GM21786 (cell line): ENCODE data around the gene HSD3B1.
"Not testable (repeated sequence)": the region's sequence is repeated elsewhere in the genome, so short reads cannot be mapped to it uniquely, and the experiment has no call there.

Experiments
- ATAC-seq: cut with Tn5 transposase; IDR thresholded peaks from one replicate; pipeline ENCODE4 v1.9.1; 2021; ENCODE audit not compliant: unreplicated experiment

The HSD3B1 gene

DNA sequence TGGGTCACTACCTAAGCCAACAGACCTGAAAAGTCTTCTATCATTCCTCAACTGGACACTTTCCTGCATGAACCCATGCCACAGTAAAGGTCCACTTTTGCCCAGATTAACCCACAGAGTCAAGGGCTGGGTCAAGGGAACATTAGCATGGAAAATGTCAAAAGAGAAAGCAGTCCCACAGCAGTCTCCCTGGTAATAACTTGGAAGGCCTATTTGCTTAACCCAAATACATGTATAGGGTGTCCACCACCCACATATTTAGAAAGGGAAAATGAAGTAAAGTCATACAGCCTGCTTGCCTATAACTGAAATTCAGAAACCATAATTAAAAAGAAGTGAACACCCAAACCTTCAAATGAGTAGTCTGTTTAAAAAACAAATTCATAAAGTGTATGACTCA is 16.1 kb upstream of the HSD3B1 start:
- ATAC-seq, result no peak

GRCh38 chr1:119492763-119493162 is 14.2 kb upstream of the HSD3B1 start:
- ATAC-seq, result no peak

GRCh38 chr1:119504831-119505230 is 2.2 kb upstream of the HSD3B1 start:
- no peak for ATAC-seq

DNA sequence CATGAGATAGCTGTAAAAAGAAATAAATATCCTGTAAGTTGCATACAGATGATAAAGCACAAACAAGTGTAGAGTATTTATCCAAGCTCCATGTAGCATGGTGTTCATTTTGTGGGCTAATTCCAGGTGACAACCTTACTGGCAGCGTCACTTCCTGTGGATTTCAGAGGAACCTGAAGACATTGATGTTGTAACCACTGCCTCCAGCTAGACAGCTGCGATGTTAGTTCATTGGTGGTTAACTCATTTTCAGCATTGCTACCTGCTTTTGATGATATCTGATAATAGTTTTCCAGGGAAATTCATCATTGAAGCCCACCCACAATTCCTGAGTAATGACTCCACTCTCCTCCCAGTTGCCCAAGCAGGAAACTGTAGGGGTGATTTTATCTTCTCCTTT is 3.0 kb downstream of the HSD3B1 start:
- ATAC-seq, result no peak

DNA sequence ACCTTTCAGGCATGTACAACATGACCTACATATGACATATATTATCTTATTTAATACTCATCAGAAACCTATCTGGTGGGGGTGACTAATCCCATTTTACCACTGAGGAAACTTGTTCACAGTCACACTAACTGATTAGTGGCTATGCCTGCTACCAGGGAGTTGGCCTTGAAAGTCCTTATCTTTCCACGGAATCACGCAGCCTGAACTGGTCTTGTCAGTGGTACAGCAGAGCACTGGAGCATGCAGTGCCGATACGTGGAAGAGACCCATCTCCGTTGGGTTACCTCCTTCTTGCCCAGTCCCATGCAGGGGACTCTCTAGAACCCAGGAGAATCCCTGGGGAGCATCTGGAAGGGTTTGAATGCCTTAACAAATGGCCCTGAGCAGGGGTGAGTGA is 8.2 kb downstream of the HSD3B1 start:
- ATAC-seq, result no peak

DNA sequence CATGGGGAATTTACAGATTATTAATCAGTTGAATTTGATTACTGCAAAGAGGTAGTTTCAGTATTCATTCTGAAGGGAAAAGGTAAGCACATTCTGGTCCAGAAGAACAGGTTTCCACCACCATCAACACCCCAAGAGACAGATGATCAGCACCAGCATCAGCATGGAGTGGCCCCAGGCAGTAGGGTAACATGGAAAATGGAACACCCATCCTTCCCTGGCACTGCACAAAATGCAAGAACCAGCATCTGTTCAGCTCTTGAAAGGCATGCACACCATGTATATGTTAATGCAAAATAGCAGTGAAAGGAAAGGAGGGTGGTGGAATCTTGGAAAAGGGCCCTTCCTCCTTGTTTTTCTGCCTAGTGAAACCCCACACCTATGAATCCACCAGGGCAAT is 9.2 kb downstream of the HSD3B1 start:
- no peak for ATAC-seq

DNA sequence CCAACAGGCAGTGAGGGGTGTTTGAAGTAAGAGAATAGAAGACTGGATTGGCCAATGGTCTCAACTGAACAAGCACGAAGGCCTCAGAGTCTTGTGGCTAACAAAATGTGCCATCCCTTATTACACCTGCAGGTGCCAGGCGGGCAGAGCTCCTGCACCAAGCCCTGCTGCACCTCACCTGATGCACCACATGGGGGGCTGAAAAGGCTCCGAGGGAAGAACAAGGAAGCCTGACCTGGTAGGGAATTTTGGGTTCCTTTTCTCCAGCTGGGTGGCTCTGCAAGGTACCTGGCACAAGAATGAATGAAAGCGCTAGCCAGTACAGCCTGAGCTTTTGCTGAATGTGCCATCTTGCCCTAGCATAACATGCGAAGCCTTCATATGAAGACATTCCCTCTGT is 9.7 kb downstream of the HSD3B1 start:
- ATAC-seq, result no peak

GRCh38 chr1:119517667-119518066 is 10.7 kb downstream of the HSD3B1 start:
- ATAC-seq, result not testable (repeated sequence)

DNA sequence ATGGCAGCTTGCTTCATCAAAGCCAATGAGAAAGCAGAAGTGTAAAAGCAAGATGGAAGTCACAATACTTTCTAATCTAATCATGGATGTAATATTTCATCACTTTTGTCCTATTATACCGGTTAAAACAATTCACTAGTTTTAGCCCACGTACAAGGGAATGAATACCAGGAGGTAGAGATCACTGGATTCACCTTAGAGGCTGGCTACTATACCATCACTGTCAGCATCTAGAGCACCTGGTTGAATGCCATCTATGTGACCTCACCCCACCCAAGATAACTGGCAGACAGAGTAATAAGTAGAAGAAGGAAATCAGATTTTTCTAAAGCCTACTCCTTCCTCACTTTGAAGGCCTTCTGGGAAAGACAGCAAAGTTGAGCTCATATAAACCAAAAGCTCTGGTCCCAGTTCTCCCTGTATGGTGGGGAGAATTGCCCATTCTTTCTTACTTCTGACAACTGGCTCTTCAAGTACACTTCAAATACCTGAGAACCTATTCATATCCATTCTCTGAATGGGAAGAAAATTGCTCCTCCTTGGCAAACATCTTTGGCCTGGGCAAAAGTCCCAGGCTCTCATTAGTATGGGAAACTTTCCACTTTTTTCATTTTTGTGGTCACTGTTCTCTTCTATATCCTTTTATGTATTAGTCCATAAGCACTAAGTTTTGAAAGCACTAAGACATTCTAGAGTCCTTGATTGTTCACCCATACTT is 24.8 kb downstream of the HSD3B1 start:
- ATAC-seq, result no peak

GRCh38 chr1:119532324-119532910 is 25.4 kb downstream of the HSD3B1 start:
- no peak for ATAC-seq

- ATAC-seq, result no peak
Measured at GRCh38 chr1:119535381-119535780, 28.4 kb downstream of the HSD3B1 start.

DNA sequence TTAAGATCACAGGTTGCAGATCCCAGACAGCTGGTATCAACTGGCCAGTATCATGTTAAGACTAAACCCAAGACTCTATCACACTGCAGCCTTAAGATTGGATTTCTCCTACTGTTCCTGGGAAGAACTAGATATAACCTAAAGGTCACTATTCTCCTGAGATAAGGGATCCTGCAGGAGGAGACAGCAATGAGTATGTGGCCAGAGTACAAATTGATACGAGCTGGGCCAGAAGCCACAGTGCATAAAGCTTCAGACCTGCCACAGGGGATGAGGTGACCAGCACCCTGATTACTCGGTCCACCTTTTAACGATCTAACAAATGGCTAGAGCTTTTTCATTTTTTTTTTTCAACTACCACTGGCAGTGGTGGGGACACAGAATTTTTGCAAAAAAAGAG is 31.0 kb downstream of the HSD3B1 start:
- ATAC-seq, result no peak

DNA sequence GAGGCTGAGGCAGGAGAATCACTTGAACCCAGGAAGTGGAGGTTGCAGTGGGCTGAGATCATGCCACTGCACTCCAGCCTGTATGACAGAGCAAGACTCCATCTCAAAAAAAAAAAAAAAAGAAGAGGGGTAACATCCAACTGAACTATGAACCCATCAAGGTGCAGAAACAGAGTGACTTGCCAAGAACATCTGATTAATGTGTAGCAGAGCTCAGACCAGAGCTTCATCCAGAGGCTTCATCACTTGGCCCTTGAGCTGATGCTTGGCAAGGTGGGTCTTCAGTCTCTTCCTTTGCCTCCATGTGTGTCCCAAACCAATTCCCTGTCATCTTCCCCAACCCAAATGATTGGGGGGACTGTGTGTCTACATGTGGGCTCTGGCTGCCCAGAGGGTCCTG is 32.6 kb downstream of the HSD3B1 start:
- no peak for ATAC-seq

DNA sequence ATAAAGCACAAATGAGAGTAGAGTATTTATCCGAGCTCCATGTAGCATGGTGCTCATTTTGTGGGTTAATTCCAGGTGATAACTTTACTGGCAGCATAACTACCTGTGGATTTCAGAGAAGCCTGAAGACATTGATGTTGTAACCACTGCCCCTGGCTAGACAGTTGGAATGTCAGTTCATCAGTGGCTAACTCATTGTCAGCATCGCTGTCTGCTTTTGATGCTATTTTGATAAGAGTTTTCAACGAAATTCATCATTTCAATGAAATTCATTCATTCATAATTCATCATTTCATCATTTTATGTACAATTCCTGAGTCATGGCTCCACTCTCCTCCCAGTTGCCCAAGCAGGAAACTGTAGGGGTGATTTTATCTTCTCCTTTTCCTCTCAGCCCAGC is 34.4 kb downstream of the HSD3B1 start:
- no peak for ATAC-seq

DNA sequence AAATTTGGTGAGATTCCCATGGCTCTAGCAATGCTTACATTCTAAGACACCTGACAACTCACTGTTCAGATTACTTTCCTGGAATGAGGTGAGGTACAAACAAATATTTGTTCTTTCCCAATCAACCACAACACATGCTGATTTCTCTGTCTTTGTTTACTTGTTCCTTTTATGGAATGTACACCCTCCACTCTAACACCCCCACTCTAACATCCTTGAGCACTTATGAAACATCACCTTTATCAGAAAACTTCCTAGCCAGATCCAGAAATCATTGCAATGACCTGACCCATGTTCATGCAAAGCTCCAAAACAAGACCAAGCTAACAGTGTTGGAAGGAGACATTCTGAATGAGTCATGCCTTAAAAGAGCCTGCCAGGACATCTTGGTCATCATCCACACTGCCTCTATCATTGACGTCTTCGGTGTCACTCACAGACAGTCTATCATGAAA is 35.5 kb downstream of the HSD3B1 start:
- ATAC-seq, result no peak

DNA sequence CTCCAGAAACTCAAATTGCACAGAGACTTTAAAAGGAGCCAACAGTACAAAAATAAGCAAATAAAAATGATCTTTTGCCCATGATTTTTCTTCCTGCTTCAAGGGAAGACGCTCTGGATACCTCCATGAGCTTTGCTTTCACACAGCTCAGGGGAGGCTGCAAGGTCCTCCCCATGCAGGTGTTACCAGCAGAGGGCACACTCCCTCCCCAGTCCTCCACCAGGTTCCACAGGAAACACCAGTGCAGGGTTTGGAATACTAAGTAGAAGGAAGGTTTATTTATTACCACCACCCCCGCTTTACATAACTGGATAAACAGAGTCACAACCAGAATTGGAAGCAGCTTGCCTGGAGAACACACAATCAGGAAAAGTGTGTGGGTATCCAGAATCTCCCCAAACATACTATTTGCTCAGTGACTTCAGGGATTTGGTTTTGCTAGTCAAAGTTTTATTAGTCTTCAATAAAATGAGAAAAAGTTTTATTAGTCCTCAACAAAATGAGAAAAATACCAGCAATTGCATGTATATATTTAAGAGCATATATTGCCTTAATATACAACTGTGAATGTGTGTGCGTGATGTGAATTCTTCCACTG is 37.3 kb downstream of the HSD3B1 start:
- ATAC-seq, result no peak

GRCh38 chr1:119546641-119547040 is 39.6 kb downstream of the HSD3B1 start:
- ATAC-seq, result no peak

GRCh38 chr1:119547306-119547705 is 40.3 kb downstream of the HSD3B1 start:
- ATAC-seq, result no peak

- ATAC-seq, result no peak
Measured at GRCh38 chr1:119547805-119548204, 40.8 kb downstream of the HSD3B1 start.

DNA sequence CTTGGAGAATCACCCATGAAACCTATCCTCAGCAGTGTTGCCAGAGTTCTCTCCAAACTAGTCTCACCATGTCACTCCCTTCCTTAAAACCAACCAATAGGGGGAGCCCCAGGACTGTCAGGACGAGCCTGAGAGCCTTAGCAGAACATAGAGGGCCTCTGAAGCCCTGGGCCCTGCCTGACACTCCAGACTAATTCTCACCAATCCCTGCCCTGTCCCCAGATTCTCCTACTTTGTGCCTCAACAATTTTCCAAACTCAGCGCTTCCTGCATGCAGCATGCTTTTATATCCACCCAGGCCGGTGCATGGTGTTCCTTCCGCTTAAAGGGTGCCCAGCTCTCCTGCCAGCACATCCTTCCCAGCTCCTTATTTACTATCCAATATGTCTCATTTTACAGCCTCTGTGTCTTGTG is 42.7 kb downstream of the HSD3B1 start:
- ATAC-seq, result peak; percentile 71

DNA sequence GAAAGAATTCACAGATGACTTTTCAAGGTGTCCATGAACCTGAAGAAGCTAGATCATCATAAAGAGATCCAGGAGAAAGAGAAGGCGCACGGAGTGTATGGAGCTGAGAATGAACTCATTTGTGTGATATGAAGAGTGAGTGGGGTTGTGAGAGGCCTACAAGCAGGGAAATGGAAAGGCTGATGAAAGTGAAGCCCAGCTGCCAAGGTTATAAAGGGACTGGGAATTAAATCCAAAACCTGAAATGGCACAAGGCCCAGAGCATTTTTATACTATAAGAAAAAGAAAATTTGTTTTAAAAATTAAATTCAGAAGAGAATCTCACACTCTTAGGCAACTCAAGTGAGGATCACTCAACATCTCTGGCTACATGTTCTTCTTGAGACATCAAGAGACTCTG is 43.4 kb downstream of the HSD3B1 start:
- no peak for ATAC-seq

DNA sequence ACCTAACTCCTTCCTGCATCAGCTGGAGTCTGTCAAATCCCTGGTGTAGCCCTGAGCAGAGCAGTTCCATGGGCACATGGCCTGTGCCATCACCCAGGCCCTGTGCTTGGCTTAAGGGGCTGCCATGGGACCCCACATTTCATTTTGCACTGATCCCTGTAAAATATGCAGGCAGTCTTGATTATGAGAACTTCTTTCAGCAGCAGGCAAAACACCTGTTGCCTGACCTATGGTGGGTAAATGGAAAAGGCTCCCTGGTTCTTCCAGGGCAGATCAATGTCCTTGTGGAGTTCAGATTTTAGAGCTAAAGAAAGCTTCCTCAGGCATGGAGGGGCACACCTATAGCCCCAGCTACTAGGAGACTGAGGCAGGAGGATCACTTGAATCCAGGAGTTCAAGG is 44.2 kb downstream of the HSD3B1 start:
- ATAC-seq, result no peak
